Stomach (tissue), 4 donors: Measurements from ENCODE around the gene ABCC5.

Experiments used
- EP300 ChIP-seq: sonication (generic); formaldehyde crosslinking; IDR thresholded peaks from one replicate; pipeline ENCODE4 v1.6.1; 2017; ENCODE audit warnings: antibody characterized with exemption
- POLR2A ChIP-seq, 4 donors: fragments of 450-650 bp; IDR thresholded peaks; one replicate each; pipeline ENCODE4 v1.6.1; 2016; ENCODE audit warnings: antibody characterized with exemption in 4 of 4, control low read depth in 2 of 4, mild to moderate bottlenecking in 1 of 4, moderate library complexity in 1 of 4
- POLR2AphosphoS5 ChIP-seq, 3 donors: sonication (generic); formaldehyde crosslinking; IDR thresholded peaks; one replicate each; pipeline ENCODE4 v1.6.1; 2016; ENCODE audit warnings: antibody characterized with exemption in 3 of 3
- TF ChIP-seq, protein P1 (sequence below), 7 experiments: fragments of 450-650 bp in 4 of 7; fragments of 200-600 bp in 3 of 7; sonication (generic) in 3 of 7; IDR thresholded peaks; one replicate each; pipeline ENCODE4 v1.5.1; 2016 to 2019; ENCODE audit warnings: antibody characterized with exemption in 7 of 7, control low read depth in 2 of 7, mild to moderate bottlenecking in 1 of 7

GRCh38 chr3:184058029-184058428 lies 40.3 kb upstream of the ABCC5 start:
- TF ChIP-seq, protein P1, sequence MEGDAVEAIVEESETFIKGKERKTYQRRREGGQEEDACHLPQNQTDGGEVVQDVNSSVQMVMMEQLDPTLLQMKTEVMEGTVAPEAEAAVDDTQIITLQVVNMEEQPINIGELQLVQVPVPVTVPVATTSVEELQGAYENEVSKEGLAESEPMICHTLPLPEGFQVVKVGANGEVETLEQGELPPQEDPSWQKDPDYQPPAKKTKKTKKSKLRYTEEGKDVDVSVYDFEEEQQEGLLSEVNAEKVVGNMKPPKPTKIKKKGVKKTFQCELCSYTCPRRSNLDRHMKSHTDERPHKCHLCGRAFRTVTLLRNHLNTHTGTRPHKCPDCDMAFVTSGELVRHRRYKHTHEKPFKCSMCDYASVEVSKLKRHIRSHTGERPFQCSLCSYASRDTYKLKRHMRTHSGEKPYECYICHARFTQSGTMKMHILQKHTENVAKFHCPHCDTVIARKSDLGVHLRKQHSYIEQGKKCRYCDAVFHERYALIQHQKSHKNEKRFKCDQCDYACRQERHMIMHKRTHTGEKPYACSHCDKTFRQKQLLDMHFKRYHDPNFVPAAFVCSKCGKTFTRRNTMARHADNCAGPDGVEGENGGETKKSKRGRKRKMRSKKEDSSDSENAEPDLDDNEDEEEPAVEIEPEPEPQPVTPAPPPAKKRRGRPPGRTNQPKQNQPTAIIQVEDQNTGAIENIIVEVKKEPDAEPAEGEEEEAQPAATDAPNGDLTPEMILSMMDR (IDR thresholded peaks at IDR 0.05) = no peak
- no peak for TF ChIP-seq POLR2AphosphoS5 (IDR thresholded peaks at IDR 0.05)
- no peak for TF ChIP-seq POLR2A (IDR thresholded peaks at IDR 0.05)
- TF ChIP-seq EP300 = no peak
